ENCODE results near the gene UBTF.

Gene UBTF

GRCh38 chr17:44219108-44219615 lies 313 bp downstream of the UBTF start:
- peak; percentile 88 for DNase-seq (ENCODE audit: low spot score)
- in situ Hi-C loops (cut with MboI; ENCODE audit: low pct_unique_long_range_greater_than_20kb, low sequenced_read_pairs, unreplicated experiment): loop anchor here (25.0 kb wide), 1 partner anchor 293 kb away; the partner anchor contains the start of gene GPATCH8
- TF ChIP-seq CTCF (IDR thresholded peaks at IDR 0.05; ENCODE audit: extremely low read depth, insufficient read depth, missing control alignments): peak; percentile 48

GRCh38 chr17:44218344-44219107 lies 949 bp downstream of the UBTF start:
- in situ Hi-C loops (cut with MboI; ENCODE audit: low pct_unique_long_range_greater_than_20kb, low sequenced_read_pairs, unreplicated experiment): loop anchor here (25.0 kb wide), 1 partner anchor 294 kb away; the partner anchor contains the start of gene GPATCH8
- peak; percentile 68 for TF ChIP-seq CTCF (IDR thresholded peaks at IDR 0.05; ENCODE audit: extremely low read depth, insufficient read depth, missing control alignments)
- peak; percentile 96 for DNase-seq (ENCODE audit: low spot score)

- no peak for TF ChIP-seq CTCF (IDR thresholded peaks at IDR 0.05; ENCODE audit: extremely low read depth, insufficient read depth, missing control alignments)
- DNase-seq (ENCODE audit: low spot score): no peak
- in situ Hi-C loops (cut with MboI; ENCODE audit: low pct_unique_long_range_greater_than_20kb, low sequenced_read_pairs, unreplicated experiment): loop anchor here (25.0 kb wide), 1 partner anchor 294 kb away; the partner anchor contains the start of gene GPATCH8
Measured at GRCh38 chr17:44217738-44218343, 1.6 kb downstream of the UBTF start.

- no peak for TF ChIP-seq CTCF (IDR thresholded peaks at IDR 0.05; ENCODE audit: extremely low read depth, insufficient read depth, missing control alignments)
- no peak for DNase-seq (ENCODE audit: low spot score)
- in situ Hi-C loops (cut with MboI; ENCODE audit: low pct_unique_long_range_greater_than_20kb, low sequenced_read_pairs, unreplicated experiment): loop anchor here (25.0 kb wide), 1 partner anchor 296 kb away; the partner anchor contains the start of gene GPATCH8
Measured at GRCh38 chr17:44216694-44217093, 2.8 kb downstream of the UBTF start.

- no peak for TF ChIP-seq CTCF (IDR thresholded peaks at IDR 0.05; ENCODE audit: extremely low read depth, insufficient read depth, missing control alignments)
- DNase-seq (ENCODE audit: low spot score): peak; percentile 56
- in situ Hi-C loops (cut with MboI; ENCODE audit: low pct_unique_long_range_greater_than_20kb, low sequenced_read_pairs, unreplicated experiment): loop anchor here (25.0 kb wide), 1 partner anchor 296 kb away; the partner anchor contains the start of gene GPATCH8
Measured at GRCh38 chr17:44216173-44216572, 3.3 kb downstream of the UBTF start.

GRCh38 chr17:44214896-44215295 lies 4.6 kb downstream of the UBTF start:
- in situ Hi-C loops (cut with MboI; ENCODE audit: low pct_unique_long_range_greater_than_20kb, low sequenced_read_pairs, unreplicated experiment): loop anchor here (25.0 kb wide), 1 partner anchor 297 kb away; the partner anchor contains the start of gene GPATCH8
- TF ChIP-seq CTCF (IDR thresholded peaks at IDR 0.05; ENCODE audit: extremely low read depth, insufficient read depth, missing control alignments): no peak
- no peak for DNase-seq (ENCODE audit: low spot score)
